DMS 273 (cell line): ENCODE data around the gene ATP11A.

ENCODE experiments used
- DNase-seq: peaks from one replicate; lab custom pipeline; 2025; ENCODE audit not compliant: unreplicated experiment; lab: John Stamatoyannopoulos, UW

Gene ATP11A

GRCh38 chr13:112690283-112690929 lies 568 bp downstream of the ATP11A start:
- DNase-seq, result peak; percentile 73

GRCh38 chr13:112692104-112692503 lies 2.3 kb downstream of the ATP11A start:
- DNase-seq, result no peak

DNA sequence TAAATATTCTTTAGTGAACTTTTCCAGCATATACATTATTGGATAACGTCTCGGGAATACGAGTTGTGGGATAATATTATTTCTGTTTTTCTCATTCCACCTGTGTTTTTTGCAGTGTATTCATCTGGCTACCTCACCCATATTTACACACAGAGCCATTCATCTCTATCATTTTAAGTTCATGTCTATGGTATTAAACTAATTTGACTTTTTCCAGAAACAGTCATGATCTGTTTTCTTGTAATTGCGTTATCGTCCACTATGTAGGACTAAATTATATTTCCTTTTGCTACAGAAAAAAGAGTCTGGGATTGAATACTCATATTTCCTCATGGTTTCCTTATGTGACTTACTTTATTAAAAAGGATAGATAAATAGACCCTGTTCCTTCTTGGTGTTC lies 2.7 kb downstream of the ATP11A start:
- DNase-seq, result no peak

DNA sequence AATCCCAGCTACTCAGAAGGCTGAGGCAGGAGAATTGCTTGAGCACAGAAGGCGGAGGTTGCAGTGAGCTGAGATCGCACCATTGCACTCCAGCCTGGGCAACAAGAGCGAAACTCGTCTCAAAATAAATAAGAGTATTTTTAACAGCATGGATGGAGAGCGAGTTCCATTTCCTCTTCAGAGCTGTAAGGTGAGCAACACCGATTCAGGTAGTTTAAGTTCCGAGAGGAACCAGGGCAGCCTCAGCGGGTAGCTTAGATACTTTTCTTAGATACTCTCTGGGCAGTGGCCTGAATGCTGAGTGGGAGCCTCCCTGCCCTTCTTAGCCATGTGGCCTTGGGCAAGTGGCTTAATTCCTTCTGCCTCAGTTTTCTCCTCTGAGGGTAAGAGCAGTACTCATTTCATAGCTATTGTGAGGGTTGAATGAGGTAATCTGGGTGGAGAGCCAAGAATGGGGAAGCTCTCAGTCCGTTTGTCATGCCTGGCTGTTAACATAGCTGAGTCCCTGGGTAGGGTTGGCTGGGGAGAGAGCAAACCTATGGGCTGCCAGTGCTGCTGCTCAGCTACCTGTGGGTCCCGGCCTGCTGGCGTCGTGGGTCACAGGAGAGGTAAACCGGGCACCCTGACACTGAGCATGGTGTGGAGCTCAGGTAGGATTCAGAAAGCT lies 4.1 kb downstream of the ATP11A start:
- peak; percentile 19 for DNase-seq

GRCh38 chr13:112695121-112695520 lies 5.3 kb downstream of the ATP11A start:
- no peak for DNase-seq

DNA sequence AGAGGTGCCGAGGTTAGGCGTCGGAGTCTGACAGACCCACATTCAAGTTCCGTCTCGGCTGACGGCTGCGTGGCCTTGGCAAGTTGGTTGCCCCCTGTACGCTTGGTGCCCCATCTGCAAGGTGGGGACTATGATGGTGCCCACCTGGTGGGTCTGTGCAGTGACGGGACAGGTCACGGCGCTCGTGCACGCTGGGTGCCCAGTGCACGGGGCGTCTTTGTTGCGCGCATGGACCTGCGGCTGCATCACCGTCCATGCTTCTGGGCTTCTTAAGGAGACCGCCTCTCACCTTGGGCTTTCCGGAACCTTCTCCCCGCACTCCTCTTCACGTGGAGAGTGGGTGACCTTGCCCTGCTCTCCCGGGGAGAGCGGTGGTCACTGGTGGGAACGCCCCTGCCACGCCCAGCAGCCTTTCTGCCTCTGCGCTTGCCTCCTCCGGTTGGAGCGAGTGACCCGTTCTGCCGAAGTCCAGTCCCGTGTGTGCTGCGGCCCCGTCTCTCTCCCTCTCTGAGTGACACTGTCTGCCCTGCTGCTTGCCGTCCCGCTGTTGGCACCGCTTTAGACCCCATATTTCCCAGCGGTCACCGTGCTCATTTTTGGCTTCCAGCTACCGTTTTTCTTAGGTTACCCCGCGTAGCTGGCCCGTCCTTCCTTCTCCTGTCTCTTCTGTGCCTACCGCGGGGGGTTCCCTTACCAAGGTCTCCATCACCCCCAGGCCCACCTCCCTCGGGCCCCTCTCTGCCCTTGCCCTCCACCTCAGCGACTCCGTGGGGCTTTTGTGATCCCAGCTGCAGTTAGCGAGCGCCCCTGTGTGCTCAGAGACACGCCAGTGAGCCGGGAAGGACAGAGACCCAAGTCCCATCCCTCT lies 6.4 kb downstream of the ATP11A start:
- no peak for DNase-seq

DNA sequence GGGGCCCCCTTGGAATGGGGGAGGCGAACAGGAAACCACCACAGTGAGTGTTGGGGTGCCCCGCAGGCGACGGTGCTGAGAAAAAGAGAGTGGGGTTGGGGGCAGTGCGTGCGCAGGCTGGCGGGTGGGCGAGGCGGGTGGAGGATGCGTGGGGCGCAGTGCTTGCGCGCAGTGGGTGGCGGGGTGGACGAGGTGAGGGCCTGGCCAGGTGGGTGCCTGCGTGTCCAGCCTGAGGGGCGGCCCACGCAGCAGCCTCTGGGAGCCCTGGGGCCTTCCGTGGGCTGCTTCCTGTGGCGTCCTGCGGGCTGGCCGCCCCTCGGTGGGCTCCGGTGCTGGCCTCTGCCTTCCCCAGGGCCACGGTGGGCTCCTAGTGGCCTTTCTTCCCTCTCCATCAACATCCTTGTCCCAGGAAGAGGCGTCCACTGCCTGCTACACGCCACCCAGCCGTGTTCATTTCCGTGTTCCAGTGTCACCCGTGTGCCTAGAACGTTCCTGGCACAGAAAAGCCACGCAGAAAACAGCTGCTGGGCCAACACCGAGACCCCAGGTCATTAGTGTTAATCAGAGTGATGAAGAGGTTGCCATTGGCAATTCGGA lies 7.1 kb downstream of the ATP11A start:
- DNase-seq, result no peak

GRCh38 chr13:112697756-112698655 lies 8.2 kb downstream of the ATP11A start:
- no peak for DNase-seq

GRCh38 chr13:112699322-112699918 lies 9.6 kb downstream of the ATP11A start:
- DNase-seq, result no peak

DNA sequence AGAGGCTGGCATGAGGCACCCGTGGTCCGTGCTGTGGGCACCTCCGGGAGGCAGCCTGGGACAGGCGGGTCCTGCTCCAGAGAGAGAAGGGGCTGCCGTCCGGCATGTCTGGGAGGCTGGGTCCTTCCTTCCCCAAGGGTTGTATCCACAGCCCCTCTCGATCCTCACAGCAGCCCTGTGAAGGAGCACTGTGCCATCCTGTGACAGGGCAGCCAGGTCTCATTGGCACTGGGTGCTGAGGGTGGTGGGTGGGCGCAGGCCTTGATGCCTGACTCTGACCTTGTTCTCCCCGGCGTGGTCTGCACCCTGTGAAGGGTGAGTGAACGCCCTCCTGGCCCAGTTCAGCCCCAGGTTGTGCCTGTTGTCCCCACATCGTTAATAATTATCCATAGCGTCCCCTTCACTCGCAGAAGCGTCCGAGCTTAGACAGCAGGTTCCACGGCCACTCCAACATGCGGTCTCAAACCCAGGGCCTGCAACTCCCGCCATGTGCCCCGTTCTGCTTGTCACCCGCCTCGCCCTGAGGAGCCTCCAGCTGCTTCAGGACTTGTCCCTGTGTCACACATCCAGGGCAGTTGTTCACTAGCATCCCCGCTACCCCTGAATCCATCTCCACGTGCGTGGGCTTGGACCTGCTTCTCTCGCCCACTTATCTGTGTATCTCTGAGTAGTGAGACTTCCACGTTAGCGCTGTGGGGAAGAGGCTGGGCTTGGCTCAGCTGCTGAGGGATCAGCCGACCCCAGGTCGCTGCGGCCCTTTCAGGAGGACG lies 10.6 kb downstream of the ATP11A start:
- DNase-seq, result no peak

DNA sequence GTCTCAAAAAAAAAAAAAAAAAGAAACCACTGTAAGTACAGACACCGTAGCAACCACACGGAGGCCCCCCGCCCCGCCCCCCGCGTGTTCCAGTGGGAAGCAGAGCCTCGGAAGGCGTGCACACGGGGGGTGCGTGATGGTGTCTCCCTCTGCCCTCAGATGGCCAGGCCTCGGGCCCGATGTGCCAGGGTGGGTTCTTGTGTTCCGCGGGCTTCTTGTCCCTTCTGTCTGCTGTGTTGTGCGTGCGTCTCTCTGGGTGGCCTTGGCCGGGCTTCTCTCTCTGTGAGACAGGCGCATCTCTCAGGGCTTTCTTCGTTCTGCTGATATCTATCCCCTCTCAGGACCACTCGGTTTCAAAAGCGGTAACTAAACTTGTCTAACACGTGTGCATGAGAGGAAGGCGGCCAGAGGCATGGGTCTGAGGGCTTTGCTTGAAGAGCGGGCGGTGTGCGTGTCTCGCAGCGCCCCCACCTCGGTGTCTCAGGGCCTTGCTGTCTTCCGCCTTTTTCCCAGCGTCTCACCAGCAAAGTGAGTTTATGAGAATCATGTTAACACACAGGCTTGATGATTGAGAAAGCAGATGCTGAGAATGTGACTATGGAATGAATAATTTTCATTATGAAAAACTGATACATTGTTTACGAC lies 12.6 kb downstream of the ATP11A start:
- no peak for DNase-seq

- no peak for DNase-seq
These were observed 13.1 kb downstream of the ATP11A start for GRCh38 chr13:112702986-112703379.

DNA sequence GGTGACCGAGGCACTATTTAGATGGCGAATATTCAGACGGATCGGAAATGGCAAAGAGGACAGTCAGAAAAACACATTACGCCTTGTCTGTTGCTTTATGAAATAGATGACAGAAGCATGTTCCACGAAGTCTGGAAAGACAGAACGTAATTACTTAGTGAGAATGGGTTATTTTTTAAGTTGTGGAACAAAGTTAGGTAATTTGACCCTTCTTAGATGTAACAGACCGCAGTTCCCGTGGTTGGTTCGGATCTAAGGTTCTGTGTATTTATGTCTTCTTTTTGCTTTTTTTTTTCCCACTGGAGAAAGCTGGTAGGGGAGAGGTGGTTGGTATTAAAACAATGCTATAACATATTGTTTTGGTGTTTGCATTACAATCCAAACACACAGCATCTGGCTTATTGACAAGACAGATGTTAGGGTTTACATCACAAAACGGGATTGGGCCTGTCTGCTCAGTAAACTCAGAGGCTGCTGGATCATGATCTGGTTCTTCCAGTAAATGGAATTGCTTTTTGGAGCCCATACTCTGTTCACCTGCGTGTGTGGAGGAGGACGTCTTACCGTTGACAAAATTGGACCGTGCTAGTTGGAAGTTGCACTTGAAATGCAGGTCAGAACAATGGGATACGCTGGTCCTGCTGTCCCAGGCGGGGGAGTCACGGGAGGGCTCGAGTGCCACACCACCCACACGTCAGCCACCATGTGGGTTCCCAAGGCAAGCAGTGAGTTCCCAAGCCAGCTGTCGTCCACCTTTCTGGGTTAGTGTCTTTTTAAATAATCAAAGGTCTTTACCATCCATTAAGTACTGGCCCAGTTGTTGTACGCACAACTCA lies 13.8 kb downstream of the ATP11A start:
- peak; percentile 61 for DNase-seq

DNA sequence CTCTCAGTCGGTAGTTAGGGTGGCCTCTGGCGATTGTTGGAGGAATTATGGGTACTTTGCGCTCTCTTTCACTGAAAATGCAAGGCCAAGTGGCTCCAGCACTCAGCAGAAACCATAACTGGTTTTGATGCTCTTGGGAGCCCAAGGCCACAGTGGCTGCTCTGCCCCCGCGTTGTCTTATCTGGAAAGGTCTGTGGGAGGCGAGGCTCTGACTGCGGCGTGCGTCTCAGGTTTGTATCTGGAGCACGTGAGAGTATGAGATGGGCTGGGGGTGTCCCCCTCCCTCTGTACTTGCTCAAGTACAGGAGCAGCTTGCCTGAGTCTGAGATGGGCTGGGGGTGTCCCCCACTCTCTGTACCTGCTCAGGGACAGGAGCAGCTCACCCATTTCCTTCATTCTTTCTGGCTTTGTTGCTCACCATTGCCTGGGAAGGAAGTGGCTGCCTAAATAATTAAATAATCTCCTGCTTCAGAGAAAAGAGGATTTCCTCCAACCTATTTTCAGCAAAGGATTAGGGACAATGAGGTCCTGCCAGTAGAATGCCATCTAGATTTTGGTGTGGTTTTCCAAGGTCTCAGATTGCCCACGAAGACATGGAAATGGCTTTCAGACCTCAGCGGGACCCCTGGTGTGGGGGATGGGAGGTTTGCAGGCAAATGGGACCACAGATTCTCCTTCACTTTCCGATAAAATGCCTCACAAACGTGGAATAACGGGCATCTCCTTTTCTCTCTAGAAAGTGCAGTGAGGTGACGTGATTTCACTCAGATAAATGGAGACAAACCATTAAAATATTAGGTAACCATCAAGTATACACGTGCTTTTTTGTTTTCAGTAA lies 14.7 kb downstream of the ATP11A start:
- DNase-seq, result no peak

DNA sequence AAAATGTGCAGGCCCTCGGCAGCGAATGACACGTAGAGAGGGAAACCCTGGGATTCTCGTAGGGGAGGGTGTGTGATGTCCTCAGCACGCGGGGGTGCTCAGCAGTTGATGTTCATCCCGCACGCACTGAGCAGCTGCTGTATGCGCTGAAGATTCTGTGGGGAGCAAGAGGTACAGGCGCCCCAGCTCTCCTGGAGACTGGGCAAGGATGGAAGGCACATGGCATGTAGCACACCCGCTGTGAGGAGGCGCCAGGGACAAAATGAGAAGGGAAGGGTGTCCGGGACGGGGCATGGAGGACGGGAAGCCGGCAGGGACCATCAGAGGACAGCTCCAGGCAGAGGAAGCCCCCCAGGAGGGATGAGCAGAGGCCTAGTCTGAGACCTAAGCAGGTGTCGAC lies 15.4 kb downstream of the ATP11A start:
- no peak for DNase-seq

- no peak for DNase-seq
These were observed 16.3 kb downstream of the ATP11A start for GRCh38 chr13:112706171-112706570.

GRCh38 chr13:112708560-112709240 lies 18.9 kb downstream of the ATP11A start:
- DNase-seq, result no peak
